Activated naive CD8-positive, alpha-beta T cell (primary cell): ENCODE results near the gene GRWD1.
A peak's percentile ranks its signal among the peaks of the same experiment; 100 is the strongest.

Experiments used
- H3K27ac Mint-ChIP-seq: one replicate; pipeline ENCODE4 v1.8.0; 2021; ENCODE audit warnings: mixed read lengths
- H3K27me3 Mint-ChIP-seq: one replicate; pipeline ENCODE4 v1.8.0; 2021; ENCODE audit warnings: mixed read lengths
- H3K36me3 Mint-ChIP-seq: one replicate; pipeline ENCODE4 v1.8.0; 2021; ENCODE audit warnings: mixed read lengths
- H3K4me1 Mint-ChIP-seq: one replicate; pipeline ENCODE4 v1.8.0; 2021; ENCODE audit warnings: low read depth, mixed read lengths
- H3K4me3 Mint-ChIP-seq: one replicate; pipeline ENCODE4 v1.8.0; 2021; ENCODE audit warnings: mild to moderate bottlenecking, mixed read lengths
- H3K9me3 Mint-ChIP-seq: one replicate; pipeline ENCODE4 v1.8.0; 2021; ENCODE audit warnings: low read depth, mixed read lengths

Gene GRWD1

GRCh38 chr19:48415806-48416221 lies 30.0 kb upstream of the GRWD1 start:
- Mint-ChIP-seq H3K9me3 (no peaks in the 10 kb centered on the region), H3K4me1 (peaks cover 20% of the 10 kb centered on the region), H3K4me3 (peak overlapping the region; percentile 49), H3K27me3 (peaks cover 3% of the 10 kb centered on the region), H3K36me3 (no peaks in the 10 kb centered on the region), H3K27ac (no peak overlapping the region)

- Mint-ChIP-seq H3K9me3 (no peaks in the 10 kb centered on the region), H3K27ac (no peak overlapping the region), H3K27me3 (peaks cover 3% of the 10 kb centered on the region), H3K4me3 (no peak overlapping the region), H3K36me3 (no peaks in the 10 kb centered on the region), H3K4me1 (peaks cover 20% of the 10 kb centered on the region)
These were observed 28.4 kb upstream of the GRWD1 start for GRCh38 chr19:48417421-48417820.

- Mint-ChIP-seq H3K27me3 (peaks cover 3% of the 10 kb centered on the region), H3K36me3 (no peaks in the 10 kb centered on the region), H3K27ac (no peak overlapping the region), H3K4me1 (peaks cover 20% of the 10 kb centered on the region), H3K4me3 (peak overlapping the region; percentile 77), H3K9me3 (no peaks in the 10 kb centered on the region)
These were observed 27.3 kb upstream of the GRWD1 start for GRCh38 chr19:48418317-48419064.

GRCh38 chr19:48419158-48419920 lies 26.4 kb upstream of the GRWD1 start:
- Mint-ChIP-seq H3K36me3 (no peaks in the 10 kb centered on the region), H3K27me3 (peaks cover 3% of the 10 kb centered on the region), H3K9me3 (no peaks in the 10 kb centered on the region), H3K4me1 (peaks cover 17% of the 10 kb centered on the region), H3K27ac (no peak overlapping the region), H3K4me3 (peak overlapping the region; percentile 77)

GRCh38 chr19:48421548-48421947 lies 24.2 kb upstream of the GRWD1 start:
- no peaks in the 10 kb centered on the region for H3K36me3 Mint-ChIP-seq
- H3K27me3 Mint-ChIP-seq = peaks cover 2% of the 10 kb centered on the region
- peaks cover 14% of the 10 kb centered on the region for H3K4me1 Mint-ChIP-seq
- H3K4me3 Mint-ChIP-seq = no peak overlapping the region
- no peaks in the 10 kb centered on the region for H3K9me3 Mint-ChIP-seq
- H3K27ac Mint-ChIP-seq = no peak overlapping the region

- H3K36me3 Mint-ChIP-seq = no peaks in the 10 kb centered on the region
- H3K27me3 Mint-ChIP-seq = peaks cover 2% of the 10 kb centered on the region
- H3K9me3 Mint-ChIP-seq = no peaks in the 10 kb centered on the region
- H3K4me3 Mint-ChIP-seq = no peak overlapping the region
- H3K4me1 Mint-ChIP-seq = peaks cover 5% of the 10 kb centered on the region
- no peak overlapping the region for H3K27ac Mint-ChIP-seq
These were observed 21.0 kb upstream of the GRWD1 start for GRCh38 chr19:48424694-48425219.

GRCh38 chr19:48428670-48429069 lies 17.1 kb upstream of the GRWD1 start:
- Mint-ChIP-seq H3K9me3 (no peaks in the 10 kb centered on the region), H3K27me3 (peaks cover 4% of the 10 kb centered on the region), H3K4me3 (no peak overlapping the region), H3K36me3 (no peaks in the 10 kb centered on the region), H3K4me1 (peaks cover 5% of the 10 kb centered on the region), H3K27ac (no peak overlapping the region)

GRCh38 chr19:48433337-48433736 lies 12.4 kb upstream of the GRWD1 start:
- Mint-ChIP-seq H3K4me1 (no peaks in the 10 kb centered on the region), H3K27me3 (peaks cover 12% of the 10 kb centered on the region), H3K27ac (no peak overlapping the region), H3K4me3 (no peak overlapping the region), H3K9me3 (no peaks in the 10 kb centered on the region), H3K36me3 (no peaks in the 10 kb centered on the region)

GRCh38 chr19:48436586-48436985 lies 9.2 kb upstream of the GRWD1 start:
- Mint-ChIP-seq H3K4me1 (no peaks in the 10 kb centered on the region), H3K27me3 (peaks cover 15% of the 10 kb centered on the region), H3K27ac (no peak overlapping the region), H3K4me3 (no peak overlapping the region), H3K9me3 (no peaks in the 10 kb centered on the region), H3K36me3 (peaks cover 2% of the 10 kb centered on the region)

- no peak overlapping the region for H3K27ac Mint-ChIP-seq
- peaks cover 18% of the 10 kb centered on the region for H3K4me1 Mint-ChIP-seq
- H3K9me3 Mint-ChIP-seq = no peaks in the 10 kb centered on the region
- H3K36me3 Mint-ChIP-seq = peaks cover 2% of the 10 kb centered on the region
- peaks cover 14% of the 10 kb centered on the region for H3K27me3 Mint-ChIP-seq
- H3K4me3 Mint-ChIP-seq = peak overlapping the region; percentile 56
These were observed 4.3 kb upstream of the GRWD1 start for GRCh38 chr19:48441360-48442050.

- Mint-ChIP-seq H3K27me3 (peaks cover 13% of the 10 kb centered on the region), H3K36me3 (peaks cover 2% of the 10 kb centered on the region)
These were observed 3.4 kb upstream of the GRWD1 start for GRCh38 chr19:48442116-48443035.

GRCh38 chr19:48443256-48443655 lies 2.5 kb upstream of the GRWD1 start:
- H3K27ac Mint-ChIP-seq = no peak overlapping the region
- peaks cover 5% of the 10 kb centered on the region for H3K36me3 Mint-ChIP-seq
- peaks cover 13% of the 10 kb centered on the region for H3K27me3 Mint-ChIP-seq
- no peaks in the 10 kb centered on the region for H3K9me3 Mint-ChIP-seq
- peaks cover 31% of the 10 kb centered on the region for H3K4me1 Mint-ChIP-seq
- H3K4me3 Mint-ChIP-seq = no peak overlapping the region

More at GRCh38 chr19:48442116-48443035, 3.4 kb upstream of the GRWD1 start:
- no peaks in the 10 kb centered on the region for H3K9me3 Mint-ChIP-seq
- H3K4me1 Mint-ChIP-seq = peaks cover 23% of the 10 kb centered on the region
- peak overlapping the region; percentile 56 for H3K4me3 Mint-ChIP-seq
- no peak overlapping the region for H3K27ac Mint-ChIP-seq

GRCh38 chr19:48443731-48444128 lies 2.1 kb upstream of the GRWD1 start:
- H3K36me3 Mint-ChIP-seq = peaks cover 10% of the 10 kb centered on the region
- H3K27me3 Mint-ChIP-seq = peaks cover 13% of the 10 kb centered on the region
- H3K4me1 Mint-ChIP-seq = peaks cover 36% of the 10 kb centered on the region
- H3K4me3 Mint-ChIP-seq = no peak overlapping the region
- no peaks in the 10 kb centered on the region for H3K9me3 Mint-ChIP-seq
- no peak overlapping the region for H3K27ac Mint-ChIP-seq
